ENCODE results near the gene CCDC112. TPM values are rescaled to one million over a fixed set of nuclear protein-coding genes. Genes with fewer than 3 reads are reported as not detected.

CCDC112 gene
- total RNA-seq, 1 donor from 2014 or later, result 13.0 TPM

DNA sequence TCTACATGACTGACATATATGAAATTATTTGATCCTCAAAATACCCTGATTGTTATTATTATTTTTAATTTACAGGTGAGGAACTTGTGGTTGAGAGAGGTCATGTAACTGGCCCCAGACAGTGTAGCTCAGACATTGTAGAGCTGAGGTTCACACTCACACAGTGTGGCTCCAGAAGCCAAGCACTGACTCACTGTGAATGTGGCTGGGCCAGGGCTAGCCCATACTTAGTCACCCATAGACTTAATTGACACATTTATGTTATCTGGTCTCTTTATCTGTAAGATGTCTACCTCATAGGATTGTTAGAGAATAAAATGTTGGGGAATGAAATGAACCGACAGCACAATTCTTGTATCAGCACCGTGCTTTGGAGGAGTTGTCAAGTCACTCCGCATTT lies 24.9 kb upstream of the CCDC112 start:
- peak; percentile 9 for FAIRE-seq
- Histone ChIP-seq H3K27me3 (ENCODE audit: insufficient read depth, low read length) (no peaks in the 10 kb centered on the region), H3K9ac (ENCODE audit: low read length) (no peak overlapping the region), H3K9me3 (ENCODE audit: insufficient read depth, low read depth, low read length) (no peaks in the 10 kb centered on the region), H2AFZ (ENCODE audit: low read depth, low read length) (no peak overlapping the region), H3K36me3 (ENCODE audit: insufficient read depth, low read length) (no peaks in the 10 kb centered on the region), H3K4me3 (ENCODE audit: insufficient read depth, low read depth, low read length) (no peak overlapping the region), H3K4me1 (ENCODE audit: insufficient read depth, low read length) (peaks cover 4% of the 10 kb centered on the region), H3K27ac (ENCODE audit: low read depth, low read length) (no peak overlapping the region), H4K20me1 (ENCODE audit: insufficient read depth, low read length) (no peaks in the 10 kb centered on the region), H3K79me2 (ENCODE audit: insufficient read depth, low read length) (no peaks in the 10 kb centered on the region), H3K4me2 (ENCODE audit: low read length) (no peak overlapping the region)
- Mint-ChIP-seq H3K4me3 (ENCODE audit: unreplicated experiment) (no peak overlapping the region), H3K36me3 (ENCODE audit: low read depth, unreplicated experiment) (no peaks in the 10 kb centered on the region), H3K4me1 (ENCODE audit: low read depth, unreplicated experiment) (peaks cover 39% of the 10 kb centered on the region), H3K27ac (ENCODE audit: unreplicated experiment) (peak overlapping the region; percentile 26), H3K27me3 (ENCODE audit: low read depth, unreplicated experiment) (no peaks in the 10 kb centered on the region), H3K9me3 (ENCODE audit: unreplicated experiment) (peaks cover 5% of the 10 kb centered on the region)
- no peak for TF ChIP-seq EZH2 (IDR thresholded peaks at IDR 0.05; ENCODE audit: insufficient read depth, low read length)
- TF ChIP-seq, protein P1, sequence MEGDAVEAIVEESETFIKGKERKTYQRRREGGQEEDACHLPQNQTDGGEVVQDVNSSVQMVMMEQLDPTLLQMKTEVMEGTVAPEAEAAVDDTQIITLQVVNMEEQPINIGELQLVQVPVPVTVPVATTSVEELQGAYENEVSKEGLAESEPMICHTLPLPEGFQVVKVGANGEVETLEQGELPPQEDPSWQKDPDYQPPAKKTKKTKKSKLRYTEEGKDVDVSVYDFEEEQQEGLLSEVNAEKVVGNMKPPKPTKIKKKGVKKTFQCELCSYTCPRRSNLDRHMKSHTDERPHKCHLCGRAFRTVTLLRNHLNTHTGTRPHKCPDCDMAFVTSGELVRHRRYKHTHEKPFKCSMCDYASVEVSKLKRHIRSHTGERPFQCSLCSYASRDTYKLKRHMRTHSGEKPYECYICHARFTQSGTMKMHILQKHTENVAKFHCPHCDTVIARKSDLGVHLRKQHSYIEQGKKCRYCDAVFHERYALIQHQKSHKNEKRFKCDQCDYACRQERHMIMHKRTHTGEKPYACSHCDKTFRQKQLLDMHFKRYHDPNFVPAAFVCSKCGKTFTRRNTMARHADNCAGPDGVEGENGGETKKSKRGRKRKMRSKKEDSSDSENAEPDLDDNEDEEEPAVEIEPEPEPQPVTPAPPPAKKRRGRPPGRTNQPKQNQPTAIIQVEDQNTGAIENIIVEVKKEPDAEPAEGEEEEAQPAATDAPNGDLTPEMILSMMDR (IDR thresholded peaks at IDR 0.05; ENCODE audit: insufficient read depth, low read depth, low read length), result no peak
- DNase-seq (ENCODE audit: low read depth), result peak; percentile 75

- Mint-ChIP-seq H3K27ac (ENCODE audit: unreplicated experiment) (no peak overlapping the region), H3K36me3 (ENCODE audit: low read depth, unreplicated experiment) (no peaks in the 10 kb centered on the region), H3K4me3 (ENCODE audit: unreplicated experiment) (no peak overlapping the region), H3K27me3 (ENCODE audit: low read depth, unreplicated experiment) (no peaks in the 10 kb centered on the region), H3K4me1 (ENCODE audit: low read depth, unreplicated experiment) (peaks cover 39% of the 10 kb centered on the region), H3K9me3 (ENCODE audit: unreplicated experiment) (peaks cover 5% of the 10 kb centered on the region)
- Histone ChIP-seq H4K20me1 (ENCODE audit: insufficient read depth, low read length) (no peaks in the 10 kb centered on the region), H3K4me1 (ENCODE audit: insufficient read depth, low read length) (peaks cover 4% of the 10 kb centered on the region), H3K36me3 (ENCODE audit: insufficient read depth, low read length) (no peaks in the 10 kb centered on the region), H3K79me2 (ENCODE audit: insufficient read depth, low read length) (no peaks in the 10 kb centered on the region), H3K4me3 (ENCODE audit: insufficient read depth, low read depth, low read length) (no peak overlapping the region), H3K27me3 (ENCODE audit: insufficient read depth, low read length) (no peaks in the 10 kb centered on the region), H3K9me3 (ENCODE audit: insufficient read depth, low read depth, low read length) (no peaks in the 10 kb centered on the region), H3K4me2 (ENCODE audit: low read length) (no peak overlapping the region), H3K9ac (ENCODE audit: low read length) (no peak overlapping the region), H2AFZ (ENCODE audit: low read depth, low read length) (no peak overlapping the region), H3K27ac (ENCODE audit: low read depth, low read length) (no peak overlapping the region)
- DNase-seq (ENCODE audit: low read depth) (peak; percentile 12), FAIRE-seq (no peak)
- TF ChIP-seq, protein P1 (IDR thresholded peaks at IDR 0.05; ENCODE audit: insufficient read depth, low read depth, low read length), result no peak
Observed at GRCh38 chr5:115320515-115320914, 24.1 kb upstream of the CCDC112 start.

- Mint-ChIP-seq H3K36me3 (ENCODE audit: low read depth, unreplicated experiment) (no peaks in the 10 kb centered on the region), H3K9me3 (ENCODE audit: unreplicated experiment) (peaks cover 5% of the 10 kb centered on the region), H3K4me1 (ENCODE audit: low read depth, unreplicated experiment) (peaks cover 39% of the 10 kb centered on the region), H3K27ac (ENCODE audit: unreplicated experiment) (no peak overlapping the region), H3K4me3 (ENCODE audit: unreplicated experiment) (no peak overlapping the region), H3K27me3 (ENCODE audit: low read depth, unreplicated experiment) (no peaks in the 10 kb centered on the region)
- H3K27ac ChIP-seq (ENCODE audit: low read depth, low read length), result no peak overlapping the region
- DNase-seq (ENCODE audit: low read depth) (no peak), FAIRE-seq (no peak)
- H3K79me2 ChIP-seq (ENCODE audit: insufficient read depth, low read length), result no peaks in the 10 kb centered on the region
- no peak overlapping the region for H3K4me3 ChIP-seq (ENCODE audit: insufficient read depth, low read depth, low read length)
- H3K9me3 ChIP-seq (ENCODE audit: insufficient read depth, low read depth, low read length), result no peaks in the 10 kb centered on the region
- H3K4me2 ChIP-seq (ENCODE audit: low read length), result no peak overlapping the region
- H3K36me3 ChIP-seq (ENCODE audit: insufficient read depth, low read length), result no peaks in the 10 kb centered on the region
- peaks cover 4% of the 10 kb centered on the region for H3K4me1 ChIP-seq (ENCODE audit: insufficient read depth, low read length)
- H3K27me3 ChIP-seq (ENCODE audit: insufficient read depth, low read length), result no peaks in the 10 kb centered on the region
- no peak overlapping the region for H2AFZ ChIP-seq (ENCODE audit: low read depth, low read length)
- H4K20me1 ChIP-seq (ENCODE audit: insufficient read depth, low read length), result no peaks in the 10 kb centered on the region
- H3K9ac ChIP-seq (ENCODE audit: low read length), result no peak overlapping the region
- no peak for TF ChIP-seq EZH2 (IDR thresholded peaks at IDR 0.05; ENCODE audit: insufficient read depth, low read length)
- TF ChIP-seq, protein P1 (IDR thresholded peaks at IDR 0.05; ENCODE audit: insufficient read depth, low read depth, low read length), result no peak
Observed at GRCh38 chr5:115320006-115320405, 23.6 kb upstream of the CCDC112 start.

Measured in astrocyte (in vitro differentiated cells and primary cell).